ENCODE results near the gene STX12. TPM values are rescaled to one million over a fixed set of nuclear protein-coding genes. Genes with fewer than 3 reads are reported as not detected.
"Not testable (repeated sequence)": the region's sequence is repeated elsewhere in the genome, so short reads cannot be mapped to it uniquely, and the experiment has no call there.

The STX12 gene
- total RNA-seq, 2 donors from 2014 or later: 49.2 to 65.0 TPM

DNA sequence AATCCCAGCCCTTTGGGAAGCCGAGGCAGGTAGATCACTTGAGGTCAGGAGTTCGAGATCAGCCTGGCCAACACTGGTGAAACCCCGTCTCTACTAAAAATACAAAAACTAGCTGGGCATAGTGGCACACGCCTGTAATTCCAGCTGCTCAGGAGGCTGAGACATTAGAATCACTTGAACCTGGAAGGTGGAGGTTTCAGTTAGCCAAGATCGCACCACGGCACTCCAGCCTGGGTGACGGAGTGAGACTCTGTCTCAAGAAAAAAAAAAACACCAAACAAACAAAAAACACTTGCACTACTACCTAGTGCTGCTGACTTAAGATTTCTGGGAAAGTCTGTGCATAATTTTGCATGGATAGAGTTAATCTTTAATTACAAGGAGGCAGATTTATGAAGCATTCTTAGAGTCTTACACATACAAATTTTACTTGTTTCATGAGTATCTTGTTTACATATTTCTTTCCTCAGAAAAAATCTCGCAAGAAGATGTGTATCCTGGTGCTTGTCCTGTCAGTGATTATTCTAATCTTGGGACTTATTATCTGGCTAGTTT lies 48.8 kb downstream of the STX12 start:
- TF ChIP-seq, protein P1, sequence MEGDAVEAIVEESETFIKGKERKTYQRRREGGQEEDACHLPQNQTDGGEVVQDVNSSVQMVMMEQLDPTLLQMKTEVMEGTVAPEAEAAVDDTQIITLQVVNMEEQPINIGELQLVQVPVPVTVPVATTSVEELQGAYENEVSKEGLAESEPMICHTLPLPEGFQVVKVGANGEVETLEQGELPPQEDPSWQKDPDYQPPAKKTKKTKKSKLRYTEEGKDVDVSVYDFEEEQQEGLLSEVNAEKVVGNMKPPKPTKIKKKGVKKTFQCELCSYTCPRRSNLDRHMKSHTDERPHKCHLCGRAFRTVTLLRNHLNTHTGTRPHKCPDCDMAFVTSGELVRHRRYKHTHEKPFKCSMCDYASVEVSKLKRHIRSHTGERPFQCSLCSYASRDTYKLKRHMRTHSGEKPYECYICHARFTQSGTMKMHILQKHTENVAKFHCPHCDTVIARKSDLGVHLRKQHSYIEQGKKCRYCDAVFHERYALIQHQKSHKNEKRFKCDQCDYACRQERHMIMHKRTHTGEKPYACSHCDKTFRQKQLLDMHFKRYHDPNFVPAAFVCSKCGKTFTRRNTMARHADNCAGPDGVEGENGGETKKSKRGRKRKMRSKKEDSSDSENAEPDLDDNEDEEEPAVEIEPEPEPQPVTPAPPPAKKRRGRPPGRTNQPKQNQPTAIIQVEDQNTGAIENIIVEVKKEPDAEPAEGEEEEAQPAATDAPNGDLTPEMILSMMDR (IDR thresholded peaks at IDR 0.05): no peak
- DNase-seq: no peak
- intact Hi-C loops (cut with DNase I): loop anchor here (10.0 kb wide), 1 partner anchor 47 kb away; the partner anchor contains the start of gene STX12
- Histone ChIP-seq H3K9ac (ENCODE audit: low read depth in 2 of 2, low read length in 2 of 2) (no peak overlapping the region), H3K27ac (no peak overlapping the region), H3K4me1 (no peaks in the 10 kb centered on the region), H3K36me3 (peaks cover 17% of the 10 kb centered on the region), H3K4me3 (no peak overlapping the region), H3K9me3 (no peaks in the 10 kb centered on the region), H3K27me3 (no peaks in the 10 kb centered on the region)

DNA sequence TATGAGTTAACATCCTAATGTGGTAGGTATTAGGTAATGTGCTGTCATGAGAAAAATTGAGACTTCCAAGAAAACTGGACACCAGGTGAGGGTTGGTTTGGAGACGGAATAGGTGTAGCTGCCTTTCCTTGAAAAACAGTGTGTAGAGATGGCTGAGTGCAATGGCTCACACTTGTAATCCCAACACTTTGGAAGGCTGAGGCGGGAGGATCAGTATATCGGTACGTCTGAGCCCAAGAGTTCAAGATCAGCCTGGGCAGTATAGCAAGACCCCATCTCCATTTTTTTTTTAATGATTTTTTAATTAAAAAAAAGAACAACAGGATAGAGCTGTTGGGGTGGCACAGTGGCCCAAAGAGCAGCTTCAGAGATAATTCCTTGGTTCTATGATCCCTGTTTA lies 50.8 kb downstream of the STX12 start:
- Histone ChIP-seq H3K4me3 (no peak overlapping the region), H3K27ac (no peak overlapping the region), H3K36me3 (peaks cover 9% of the 10 kb centered on the region), H3K27me3 (no peaks in the 10 kb centered on the region), H3K9ac (ENCODE audit: low read depth in 2 of 2, low read length in 2 of 2) (no peak overlapping the region), H3K4me1 (no peaks in the 10 kb centered on the region), H3K9me3 (no peaks in the 10 kb centered on the region)
- TF ChIP-seq, protein P1 (IDR thresholded peaks at IDR 0.05): no peak
- intact Hi-C loops (cut with DNase I): loop anchor here (10.0 kb wide), 1 partner anchor 49 kb away; the partner anchor contains the start of gene STX12
- no peak for DNase-seq

DNA sequence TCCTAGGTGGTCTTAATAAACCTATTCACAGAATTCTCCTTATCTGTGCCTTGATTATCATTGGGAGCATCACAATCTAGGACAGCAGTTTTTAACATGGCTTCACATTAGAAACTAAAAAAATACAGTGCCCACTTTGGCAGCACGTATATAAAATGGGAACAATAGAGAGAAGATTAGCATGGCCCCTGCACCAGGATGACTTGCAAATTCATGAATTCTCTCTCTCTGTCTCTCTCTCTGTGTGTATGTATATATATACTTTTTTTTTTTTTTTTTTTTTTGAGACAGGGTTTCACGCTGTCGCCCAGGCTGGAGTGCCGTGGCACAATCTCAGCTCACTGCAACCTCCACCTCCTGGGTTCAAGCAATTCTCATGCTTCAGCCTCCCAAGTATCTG lies 51.4 kb downstream of the STX12 start:
- Histone ChIP-seq H3K9me3 (no peaks in the 10 kb centered on the region), H3K27me3 (no peaks in the 10 kb centered on the region), H3K9ac (ENCODE audit: low read depth in 2 of 2, low read length in 2 of 2) (no peak overlapping the region), H3K27ac (no peak overlapping the region), H3K4me1 (no peaks in the 10 kb centered on the region), H3K36me3 (peaks cover 5% of the 10 kb centered on the region), H3K4me3 (no peak overlapping the region)
- DNase-seq: no peak
- intact Hi-C loops (cut with DNase I): loop anchor here (10.0 kb wide), 1 partner anchor 50 kb away; the partner anchor contains the start of gene STX12
- TF ChIP-seq, protein P1 (IDR thresholded peaks at IDR 0.05): no peak

DNA sequence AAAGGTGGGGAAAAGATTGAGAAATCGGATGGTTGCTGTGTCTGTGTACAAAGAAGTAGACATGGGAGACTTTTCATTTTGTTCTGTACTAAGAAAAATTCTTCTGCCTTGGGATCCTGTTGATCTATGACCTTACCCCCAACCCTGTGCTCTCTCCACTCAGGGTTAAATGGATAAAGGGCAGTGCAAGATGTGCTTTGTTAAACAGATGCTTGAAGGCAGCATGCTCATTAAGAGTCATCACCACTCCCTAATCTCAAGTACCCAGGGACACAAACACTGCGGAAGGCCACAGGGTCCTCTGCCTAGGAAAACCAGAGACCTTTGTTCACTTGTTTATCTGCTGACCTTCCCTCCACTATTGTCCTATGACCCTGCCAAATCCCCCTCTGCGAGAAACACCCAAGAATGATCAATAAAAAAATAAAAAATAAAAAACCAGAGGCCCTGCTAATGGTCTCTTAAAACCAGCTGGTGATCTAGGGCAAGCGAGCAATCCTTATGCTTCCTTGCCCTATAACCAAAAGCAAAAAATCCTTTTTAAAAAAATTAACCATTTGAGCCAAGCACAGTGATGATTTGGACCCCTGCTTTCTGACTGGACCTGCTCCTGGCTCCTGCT lies 56.4 kb downstream of the STX12 start:
- DNase-seq; H3K27me3 ChIP-seq; H3K9me3 ChIP-seq; H3K36me3 ChIP-seq; H3K9ac ChIP-seq (ENCODE audit: low read depth in 2 of 2, low read length in 2 of 2); H3K4me1 ChIP-seq; H3K4me3 ChIP-seq: not testable (repeated sequence)
- intact Hi-C loops (cut with DNase I): loop anchor here (10.0 kb wide), 1 partner anchor 55 kb away; the partner anchor contains the start of gene STX12
- peak overlapping the region; percentile 73 for H3K27ac ChIP-seq

DNA sequence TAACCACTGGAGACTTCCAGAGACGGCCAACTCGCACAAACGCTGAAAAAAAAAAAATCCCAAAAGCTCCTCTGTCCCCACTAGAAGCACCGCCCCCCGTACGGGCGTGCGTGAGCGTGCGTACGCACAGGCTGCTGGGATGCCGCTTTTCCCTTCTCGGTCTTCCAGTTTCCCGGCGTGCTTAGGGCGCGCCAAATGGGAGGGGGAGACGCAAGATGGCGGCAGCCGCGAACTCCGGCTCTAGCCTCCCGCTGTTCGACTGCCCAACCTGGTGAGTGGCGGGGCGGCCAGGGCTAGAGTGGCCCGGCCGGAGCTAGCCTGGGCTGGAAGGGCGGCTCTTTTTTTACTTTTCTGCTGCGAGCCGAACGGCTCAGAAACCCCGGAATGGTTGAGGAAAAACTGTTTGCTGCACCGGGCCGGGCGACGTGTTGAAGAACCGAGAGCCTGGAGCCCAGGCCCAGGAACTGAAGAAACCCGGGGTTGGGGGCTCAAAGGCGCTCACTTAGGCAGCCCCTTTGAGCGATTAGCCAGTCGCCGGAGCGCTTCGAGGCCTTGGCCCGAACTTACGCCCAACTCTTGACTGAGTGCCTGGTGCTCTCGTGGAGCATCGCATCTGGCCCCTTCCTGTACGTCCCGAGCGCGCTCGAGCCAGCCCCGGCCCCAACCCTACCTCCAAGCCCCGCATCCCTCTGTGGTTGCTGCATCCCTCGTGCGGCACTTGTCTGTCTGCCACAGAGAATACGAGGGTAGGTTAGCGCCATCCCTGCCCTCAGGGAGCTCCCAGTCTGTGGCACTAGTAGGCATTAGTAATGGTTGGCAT lies 57.8 kb downstream of the STX12 start, which contains the start of gene PPP1R8:
Gene PPP1R8, plus strand, starts transcription at position 162 of the 820 bp plus-strand sequence. Its CDS starts 54 bp downstream, at position 216.
- peak; percentile 96 for DNase-seq
- H3K4me1 ChIP-seq: peaks cover 8% of the 10 kb centered on the region
- no peaks in the 10 kb centered on the region for H3K27me3 ChIP-seq
- peak within 1 kb of the TSS; percentile 82 to 94 for H3K9ac ChIP-seq (ENCODE audit: low read depth in 2 of 2, low read length in 2 of 2)
- H3K36me3 ChIP-seq: no peaks in the 10 kb centered on the region
- no peaks in the 10 kb centered on the region for H3K9me3 ChIP-seq
- intact Hi-C loops (cut with DNase I): no loop called here
- TF ChIP-seq, protein P1 (IDR thresholded peaks at IDR 0.05): no peak
- H3K27ac ChIP-seq: peak within 1 kb of the TSS; percentile 73
- H3K4me3 ChIP-seq: peak within 1 kb of the TSS; percentile 100

All from colonic mucosa (tissue), 4 donors.